ENCODE measurements around the gene ARMH1.
"Not testable (repeated sequence)": the region's sequence is repeated elsewhere in the genome, so short reads cannot be mapped to it uniquely, and the experiment has no call there.

ARMH1 gene

DNA sequence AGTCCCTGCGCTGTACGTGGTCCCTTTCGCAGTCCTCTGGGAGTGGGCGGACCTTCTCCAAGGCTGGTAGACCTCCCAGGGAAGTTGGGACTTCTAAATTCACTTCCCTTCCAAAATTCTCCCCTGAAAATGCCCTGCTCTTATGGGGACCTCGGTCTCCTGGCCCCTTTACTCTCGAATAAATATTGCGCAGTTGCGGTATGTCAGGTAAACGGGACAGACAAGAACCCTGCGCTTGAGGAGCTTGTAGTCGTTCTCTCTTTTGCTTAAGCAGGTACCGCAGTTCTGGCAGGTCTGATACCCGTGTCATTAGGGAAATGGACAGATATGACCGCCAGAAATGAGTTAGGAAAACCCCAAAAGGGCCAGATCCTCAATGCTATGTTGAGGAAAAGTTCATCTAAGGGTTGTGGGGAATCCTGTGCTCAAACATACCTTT, 65.7 kb downstream of the ARMH1 start:
- peak overlapping the region; percentile 87 to 99 (median 95) for H3K4me2 ChIP-seq
- H3K4me3 ChIP-seq = peak overlapping the region; percentile 62 to 87 (median 78)
- H3K36me3 ChIP-seq = peaks cover 0 to 46% (median 40%) of the 10 kb centered on the region in 11 experiments; a peak in 18 of 22 replicates
- H3K9ac ChIP-seq = peak overlapping the region; percentile 79 to 89 (median 86)
- TF ChIP-seq Cebpa-rat (IDR thresholded peaks at IDR 0.05) = no peak
- H4K20me1 ChIP-seq = peaks cover 0 to 27% (median 5%) of the 10 kb centered on the region in 11 experiments; a peak in 4 of 22 replicates
- H3K9me3 ChIP-seq (replicated peaks in 1 of 11) = peaks cover 0 to 5% (median 0%) of the 10 kb centered on the region in 11 experiments; a peak in 4 of 22 replicates
- no peaks in the 10 kb centered on the region for H3K27me3 ChIP-seq
- H3K27ac ChIP-seq = peak overlapping the region in 10 of 11 experiments; percentile 81 to 90 (median 84); a peak in 20 of 22 replicates
- peaks cover 20 to 39% (median 33%) of the 10 kb centered on the region in 10 experiments for H3K4me1 ChIP-seq

DNA sequence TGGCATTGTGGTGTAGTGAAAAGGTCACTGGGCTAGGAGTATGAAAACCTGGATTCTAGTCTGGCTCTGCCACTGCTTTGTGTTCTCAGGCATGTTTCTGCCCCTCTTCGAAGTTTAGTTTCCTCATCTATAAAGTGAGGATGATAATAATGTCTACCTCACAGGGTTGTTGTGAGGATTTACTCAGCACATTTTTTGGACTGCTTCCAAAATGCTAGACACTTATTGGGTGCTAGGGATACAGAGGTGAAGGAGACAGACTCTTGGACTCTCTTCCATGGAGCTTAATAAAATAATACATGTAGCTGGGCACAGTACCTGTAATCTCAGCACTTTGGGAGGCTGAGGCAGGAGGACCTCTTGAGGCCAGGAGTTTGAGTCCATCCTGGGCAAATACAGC, 68.7 kb downstream of the ARMH1 start:
- Histone ChIP-seq H3K36me3 (peaks cover 5 to 76% (median 70%) of the 10 kb centered on the region in 11 experiments; a peak in 21 of 22 replicates), H3K9ac (peak overlapping the region in 10 of 11 experiments; percentile 0 to 58 (median 44); a peak in 17 of 22 replicates), H4K20me1 (peaks cover 0 to 44% (median 6%) of the 10 kb centered on the region in 11 experiments; a peak in 9 of 22 replicates), H3K27me3 (no peaks in the 10 kb centered on the region), H3K9me3 (replicated peaks in 1 of 11) (peaks cover 0 to 4% (median 0%) of the 10 kb centered on the region in 11 experiments; a peak in 4 of 22 replicates), H3K4me1 (peaks cover 20 to 40% (median 33%) of the 10 kb centered on the region in 10 experiments), H3K4me2 (peak overlapping the region in 7 of 11 experiments; percentile 0 to 40 (median 25); a peak in 8 of 22 replicates), H3K4me3 (no peak overlapping the region), H3K27ac (0 out of 22 replicates have a peak overlapping the region, but pooled peaks of 2 of the 11 experiments have one; percentile 1 to 11)
- TF ChIP-seq Cebpa-rat (IDR thresholded peaks at IDR 0.05) = no peak

DNA sequence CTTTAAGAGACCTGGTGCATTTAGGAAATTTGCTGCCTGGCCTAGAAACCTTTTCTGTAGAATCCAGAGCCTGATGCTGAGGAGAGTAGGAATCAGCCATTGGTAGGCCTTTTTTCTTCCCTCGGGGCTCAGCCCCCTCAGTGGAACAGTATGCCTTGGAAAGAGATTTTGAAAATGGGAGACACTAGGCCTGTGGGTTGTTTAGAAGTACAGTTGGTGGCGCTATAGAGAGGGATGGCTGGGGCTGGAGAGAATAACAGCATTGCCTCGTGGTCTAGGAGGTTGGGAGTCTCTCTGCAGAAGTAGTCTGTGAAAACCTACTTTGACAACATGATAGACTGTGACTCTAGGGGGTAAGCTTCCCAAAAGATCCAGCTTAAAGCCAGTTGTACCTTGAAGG, 73.4 kb downstream of the ARMH1 start:
- TF ChIP-seq Cebpa-rat (IDR thresholded peaks at IDR 0.05) = no peak
- Histone ChIP-seq H3K27ac (no peak overlapping the region), H3K36me3 (peaks cover 5 to 100% (median 100%) of the 10 kb centered on the region in 11 experiments; a peak in 21 of 22 replicates), H4K20me1 (peaks cover 0 to 65% (median 12%) of the 10 kb centered on the region in 11 experiments; a peak in 10 of 22 replicates), H3K4me2 (no peak overlapping the region), H3K4me1 (peaks cover 0 to 10% (median 5%) of the 10 kb centered on the region in 10 experiments; a peak in 10 of 20 replicates), H3K9me3 (replicated peaks in 1 of 11) (no peaks in the 10 kb centered on the region), H3K27me3 (no peaks in the 10 kb centered on the region), H3K9ac (0 out of 22 replicates have a peak overlapping the region, but pooled peaks of 1 of the 11 experiments have one; percentile 13), H3K4me3 (no peak overlapping the region)

DNA sequence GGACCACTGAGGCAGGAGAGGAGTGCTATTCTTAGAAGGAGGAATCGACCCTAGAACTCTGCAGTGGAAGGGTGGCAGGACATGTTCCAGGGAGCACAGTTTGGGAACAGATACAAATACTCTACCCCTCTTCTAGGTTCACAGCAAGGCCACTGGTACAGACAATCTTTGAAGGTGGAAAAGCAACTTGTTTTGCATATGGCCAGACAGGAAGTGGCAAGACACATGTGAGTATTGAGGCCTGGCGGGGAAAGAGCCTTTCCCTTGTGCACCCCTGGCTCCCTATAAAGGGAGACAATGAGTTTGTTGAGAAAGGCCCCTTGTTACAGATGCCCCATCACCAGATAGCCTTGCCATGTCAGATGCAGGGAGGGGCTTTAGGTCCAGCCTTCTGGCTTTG, 82.9 kb downstream of the ARMH1 start:
- Histone ChIP-seq H3K4me1 (peaks cover 0 to 8% (median 0%) of the 10 kb centered on the region in 10 experiments; a peak in 2 of 20 replicates), H3K9ac (no peak overlapping the region), H3K9me3 (replicated peaks in 1 of 11) (no peaks in the 10 kb centered on the region), H3K4me2 (peak overlapping the region in 1 of 11 experiments; percentile 33; a peak in 2 of 22 replicates), H3K27me3 (no peaks in the 10 kb centered on the region), H3K36me3 (peaks cover 16 to 100% (median 100%) of the 10 kb centered on the region in 11 experiments), H3K4me3 (no peak overlapping the region), H4K20me1 (peaks cover 0 to 37% (median 0%) of the 10 kb centered on the region in 11 experiments; a peak in 6 of 22 replicates), H3K27ac (no peak overlapping the region; a peak in 2 of 22 replicates)
- no peak for TF ChIP-seq Cebpa-rat (IDR thresholded peaks at IDR 0.05)

DNA sequence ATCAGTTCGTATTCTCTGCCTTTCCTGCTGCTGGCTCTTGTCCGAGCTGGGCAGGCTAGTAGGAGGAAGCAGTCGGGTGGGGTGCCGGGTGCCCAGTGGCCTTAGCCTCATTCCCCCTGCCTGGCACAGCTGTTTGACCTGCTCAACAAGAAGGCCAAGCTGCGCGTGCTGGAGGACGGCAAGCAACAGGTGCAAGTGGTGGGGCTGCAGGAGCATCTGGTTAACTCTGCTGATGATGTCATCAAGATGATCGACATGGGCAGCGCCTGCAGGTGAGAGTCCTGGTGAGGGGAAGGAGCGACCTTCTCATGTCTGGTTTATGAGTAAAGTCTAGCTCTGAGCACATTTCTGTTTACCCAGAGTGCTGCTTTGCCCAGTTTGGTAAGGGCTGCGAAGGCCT, 84.6 kb downstream of the ARMH1 start:
- Histone ChIP-seq H3K9me3 (replicated peaks in 1 of 11) (no peaks in the 10 kb centered on the region), H3K36me3 (peaks cover 19 to 100% (median 100%) of the 10 kb centered on the region in 11 experiments), H4K20me1 (peaks cover 0 to 27% (median 0%) of the 10 kb centered on the region in 11 experiments; a peak in 6 of 22 replicates)

DNA sequence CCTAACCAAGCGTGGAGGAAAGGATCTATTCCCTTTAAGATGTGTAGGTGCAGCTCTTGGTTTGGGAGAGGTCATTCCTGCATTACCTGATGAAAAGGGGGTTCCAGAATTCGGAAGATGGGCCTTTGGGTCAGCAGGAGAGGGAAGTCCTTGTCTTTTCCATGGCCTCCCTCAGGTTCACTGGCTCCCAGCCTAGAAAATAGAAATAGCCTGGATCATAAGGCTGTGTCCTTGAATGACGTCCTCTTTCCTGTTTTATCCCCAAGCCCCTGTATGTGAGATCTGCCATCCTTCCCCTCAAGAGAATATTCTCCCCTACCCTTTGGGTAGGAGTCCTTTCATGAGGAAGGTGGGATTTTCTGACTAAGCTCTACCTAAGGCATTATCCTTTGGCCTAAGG, 86.4 kb downstream of the ARMH1 start:
- no peak overlapping the region for H3K4me2 ChIP-seq
- 0 out of 22 replicates have a peak overlapping the region, but pooled peaks of 1 of the 11 experiments have one; percentile 12 for H3K9ac ChIP-seq
- H3K4me1 ChIP-seq = peaks cover 0 to 8% (median 0%) of the 10 kb centered on the region in 10 experiments; a peak in 2 of 20 replicates
- peaks cover 19 to 100% (median 100%) of the 10 kb centered on the region in 11 experiments for H3K36me3 ChIP-seq
- no peak for TF ChIP-seq Cebpa-rat (IDR thresholded peaks at IDR 0.05)
- no peak overlapping the region for H3K27ac ChIP-seq
- no peaks in the 10 kb centered on the region for H3K9me3 ChIP-seq (replicated peaks in 1 of 11)
- peaks cover 0 to 27% (median 0%) of the 10 kb centered on the region in 11 experiments; a peak in 6 of 22 replicates for H4K20me1 ChIP-seq
- no peak overlapping the region for H3K4me3 ChIP-seq
- no peaks in the 10 kb centered on the region for H3K27me3 ChIP-seq

More for the DNA sequence above, 84.6 kb downstream of the ARMH1 start:
- Histone ChIP-seq H3K4me1 (peaks cover 0 to 8% (median 0%) of the 10 kb centered on the region in 10 experiments; a peak in 2 of 20 replicates), H3K4me3 (no peak overlapping the region), H3K9ac (no peak overlapping the region), H3K4me2 (no peak overlapping the region), H3K27ac (no peak overlapping the region), H3K27me3 (no peaks in the 10 kb centered on the region)
- no peak for TF ChIP-seq Cebpa-rat (IDR thresholded peaks at IDR 0.05)

DNA sequence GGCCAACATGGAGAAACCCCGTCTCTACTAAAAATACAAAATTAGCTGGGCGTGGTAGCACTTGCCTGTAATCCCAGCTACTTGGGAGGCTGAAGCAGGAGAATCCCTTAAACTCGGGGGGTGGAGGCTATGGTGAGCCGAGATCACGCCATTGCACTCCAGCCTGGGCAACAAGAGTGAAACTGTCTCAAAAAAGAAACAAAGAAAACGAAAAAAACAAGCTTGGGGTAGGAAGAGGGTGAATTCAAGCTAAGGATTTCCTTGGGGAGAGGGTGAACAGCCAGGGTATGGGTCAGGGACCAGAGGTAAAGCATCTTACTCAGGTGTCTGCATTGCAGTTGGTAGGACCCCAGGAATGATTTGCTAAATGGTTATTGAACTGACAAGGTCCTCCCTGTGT, 91.9 kb downstream of the ARMH1 start:
- H4K20me1 ChIP-seq = peaks cover 0 to 16% (median 0%) of the 10 kb centered on the region in 11 experiments; a peak in 2 of 22 replicates
- not testable (repeated sequence) for H3K27me3 ChIP-seq; H3K4me1 ChIP-seq; H3K4me2 ChIP-seq; H3K4me3 ChIP-seq; H3K27ac ChIP-seq; H3K9me3 ChIP-seq (replicated peaks in 1 of 11)
- peaks cover 9 to 80% (median 71%) of the 10 kb centered on the region in 11 experiments for H3K36me3 ChIP-seq
- peak overlapping the region in 1 of 11 experiments; percentile 14; a peak in 2 of 22 replicates for H3K9ac ChIP-seq

Data from BLaER1 treated with 17β-estradiol and CSF1 and Interleukin-3, amounts not matched to agents 10 nM and 100 nM (cell line).